ENCODE measurements around the gene DLX4.

Gene DLX4

DNA sequence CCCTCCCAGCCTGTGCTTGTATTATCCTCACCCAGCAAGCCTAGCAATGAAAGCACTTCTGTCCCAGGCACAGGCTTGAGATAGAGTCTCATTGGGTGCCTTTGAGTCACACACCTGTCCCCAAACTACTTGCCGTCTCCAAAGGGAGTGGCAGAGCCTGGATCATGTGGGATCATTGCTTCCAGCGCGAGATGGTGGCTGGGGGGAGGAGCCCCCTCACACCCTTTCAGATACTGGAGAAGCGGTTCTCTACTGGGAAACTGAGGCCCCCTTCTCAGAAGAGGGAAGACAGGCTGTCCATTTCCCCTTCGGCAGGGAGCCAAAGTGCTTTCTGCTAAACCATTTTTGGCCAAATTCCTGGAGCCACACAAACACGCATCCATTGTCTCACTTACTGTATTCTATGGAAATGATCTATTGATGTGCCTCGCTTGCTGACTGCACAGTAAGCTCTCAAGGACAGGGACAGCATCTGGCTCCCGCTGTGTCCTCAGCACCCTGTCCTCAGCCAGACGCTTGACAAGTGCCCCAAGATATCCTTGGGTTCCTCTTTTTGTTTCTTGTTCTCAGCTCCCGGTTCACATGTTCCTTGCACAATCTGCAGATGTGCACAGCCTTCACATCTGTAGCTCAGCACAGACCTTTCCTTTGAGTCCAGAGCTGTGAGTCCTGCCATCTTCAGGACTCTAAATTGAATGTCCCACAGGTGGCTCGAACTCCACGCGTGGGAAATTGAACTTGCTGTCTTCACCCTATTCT lies 52.0 kb downstream of the DLX4 start:
- DNase-seq = no peak

GRCh38 chr17:50021681-50022370 lies 52.8 kb downstream of the DLX4 start:
- no peak for DNase-seq

GRCh38 chr17:50022463-50023130 lies 53.6 kb downstream of the DLX4 start:
- DNase-seq = no peak

DNA sequence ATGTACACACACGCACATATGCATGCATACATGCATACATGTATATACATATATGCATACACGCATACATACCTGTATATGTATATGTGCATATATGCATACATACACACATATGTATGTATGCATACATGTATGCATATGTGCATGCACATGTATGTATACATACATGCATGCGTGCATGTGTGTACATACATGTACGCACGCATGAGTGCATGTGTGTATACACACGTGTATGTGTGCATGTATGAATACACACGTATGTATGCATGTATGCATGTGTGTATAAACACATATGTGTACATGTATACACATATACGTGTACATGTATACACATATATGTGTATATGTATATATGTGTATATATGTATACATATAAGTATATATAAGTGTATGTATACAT lies 54.5 kb downstream of the DLX4 start:
- DNase-seq = no peak

Measured in NCI-H1105 (cell line).